ENCODE data around the gene ASCC3.

ASCC3 gene, protein sequence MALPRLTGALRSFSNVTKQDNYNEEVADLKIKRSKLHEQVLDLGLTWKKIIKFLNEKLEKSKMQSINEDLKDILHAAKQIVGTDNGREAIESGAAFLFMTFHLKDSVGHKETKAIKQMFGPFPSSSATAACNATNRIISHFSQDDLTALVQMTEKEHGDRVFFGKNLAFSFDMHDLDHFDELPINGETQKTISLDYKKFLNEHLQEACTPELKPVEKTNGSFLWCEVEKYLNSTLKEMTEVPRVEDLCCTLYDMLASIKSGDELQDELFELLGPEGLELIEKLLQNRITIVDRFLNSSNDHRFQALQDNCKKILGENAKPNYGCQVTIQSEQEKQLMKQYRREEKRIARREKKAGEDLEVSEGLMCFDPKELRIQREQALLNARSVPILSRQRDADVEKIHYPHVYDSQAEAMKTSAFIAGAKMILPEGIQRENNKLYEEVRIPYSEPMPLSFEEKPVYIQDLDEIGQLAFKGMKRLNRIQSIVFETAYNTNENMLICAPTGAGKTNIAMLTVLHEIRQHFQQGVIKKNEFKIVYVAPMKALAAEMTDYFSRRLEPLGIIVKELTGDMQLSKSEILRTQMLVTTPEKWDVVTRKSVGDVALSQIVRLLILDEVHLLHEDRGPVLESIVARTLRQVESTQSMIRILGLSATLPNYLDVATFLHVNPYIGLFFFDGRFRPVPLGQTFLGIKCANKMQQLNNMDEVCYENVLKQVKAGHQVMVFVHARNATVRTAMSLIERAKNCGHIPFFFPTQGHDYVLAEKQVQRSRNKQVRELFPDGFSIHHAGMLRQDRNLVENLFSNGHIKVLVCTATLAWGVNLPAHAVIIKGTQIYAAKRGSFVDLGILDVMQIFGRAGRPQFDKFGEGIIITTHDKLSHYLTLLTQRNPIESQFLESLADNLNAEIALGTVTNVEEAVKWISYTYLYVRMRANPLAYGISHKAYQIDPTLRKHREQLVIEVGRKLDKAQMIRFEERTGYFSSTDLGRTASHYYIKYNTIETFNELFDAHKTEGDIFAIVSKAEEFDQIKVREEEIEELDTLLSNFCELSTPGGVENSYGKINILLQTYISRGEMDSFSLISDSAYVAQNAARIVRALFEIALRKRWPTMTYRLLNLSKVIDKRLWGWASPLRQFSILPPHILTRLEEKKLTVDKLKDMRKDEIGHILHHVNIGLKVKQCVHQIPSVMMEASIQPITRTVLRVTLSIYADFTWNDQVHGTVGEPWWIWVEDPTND (N-terminal part only)

DNA sequence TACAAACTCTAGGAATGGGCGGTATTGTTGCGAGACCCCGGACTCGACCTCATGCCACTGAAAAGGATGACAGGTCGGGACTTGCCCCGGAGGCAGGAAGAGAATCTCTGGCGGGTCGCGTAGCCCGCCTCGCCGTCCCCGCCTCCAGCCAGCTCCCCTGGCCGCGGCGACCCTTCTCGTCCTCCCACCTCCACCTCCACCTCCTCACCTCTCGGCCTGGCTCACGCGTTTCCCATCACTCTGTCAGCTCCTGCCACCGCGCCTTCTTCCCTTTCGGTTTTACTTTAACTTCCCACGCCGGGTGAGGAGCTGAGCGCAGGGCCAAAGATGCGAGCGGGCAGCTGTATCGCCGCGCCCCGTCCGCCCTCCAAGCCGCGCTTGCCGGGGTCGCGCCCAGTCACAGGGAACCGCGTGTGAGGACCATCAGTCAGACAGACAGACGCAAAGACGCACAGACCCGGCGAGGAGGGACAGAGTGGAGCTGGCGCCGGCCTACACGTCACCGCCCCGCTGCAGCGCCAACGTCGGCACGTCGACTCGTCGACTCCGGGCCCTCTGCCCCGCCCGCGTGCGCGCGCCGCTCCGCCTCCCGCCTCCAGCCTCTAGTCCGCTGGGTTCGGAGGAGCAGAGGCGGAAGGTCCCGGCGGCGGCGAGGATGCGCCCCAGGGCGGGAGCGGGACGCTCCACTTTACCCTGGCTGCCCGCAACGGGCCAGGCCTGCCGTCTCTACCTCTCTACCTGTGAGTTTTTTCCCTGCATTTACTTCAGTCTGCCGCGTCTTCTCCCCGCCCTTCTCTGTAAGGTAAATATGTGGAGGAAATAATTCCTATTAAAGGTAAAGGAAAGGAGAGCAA is at the start of gene ASCC3:
Gene ASCC3, minus strand, starts transcription at position 477 of the 854 bp plus-strand sequence. CDS start 13,332 bp downstream, outside the sequence.
- H3K4me1 ChIP-seq (ENCODE audit: insufficient read depth, low read length) = peaks cover 27% of the 10 kb centered on the region
- H3K36me3 ChIP-seq (ENCODE audit: insufficient read depth, low read length) = no peaks in the 10 kb centered on the region
- peak within 1 kb of the TSS; percentile 96 for H3K4me3 ChIP-seq (ENCODE audit: low read length)
- no peaks in the 10 kb centered on the region for H3K9me3 ChIP-seq (ENCODE audit: low read length)
- H3K27me3 ChIP-seq (ENCODE audit: insufficient read depth, low read length) = no peaks in the 10 kb centered on the region
- H2AFZ ChIP-seq (ENCODE audit: low read depth, low read length) = peak within 1 kb of the TSS; percentile 98

DNA sequence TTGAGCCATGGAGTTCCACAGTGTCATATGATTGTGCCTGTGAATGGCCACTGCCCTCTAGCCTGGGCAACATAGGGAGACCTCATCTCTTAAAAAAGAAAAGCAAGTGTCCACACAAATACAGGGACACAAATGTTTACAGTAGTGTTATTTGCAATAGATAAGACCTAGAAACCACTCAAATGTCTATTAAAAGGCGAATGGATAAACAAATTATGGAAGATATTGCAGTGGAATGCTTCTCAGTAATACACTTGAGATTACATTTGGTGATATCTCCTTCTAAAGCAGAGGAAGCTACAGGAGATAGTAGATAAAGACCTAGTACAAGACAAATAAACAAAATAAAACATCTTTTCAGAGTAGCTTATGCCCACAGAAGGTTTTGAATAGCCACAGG is 44.6 kb upstream of the ASCC3 start:
- Histone ChIP-seq H3K4me3 (ENCODE audit: low read length) (no peak overlapping the region), H3K27me3 (ENCODE audit: insufficient read depth, low read length) (no peaks in the 10 kb centered on the region), H2AFZ (ENCODE audit: low read depth, low read length) (no peak overlapping the region), H3K4me1 (ENCODE audit: insufficient read depth, low read length) (no peaks in the 10 kb centered on the region), H3K9me3 (ENCODE audit: low read length) (no peaks in the 10 kb centered on the region), H3K36me3 (ENCODE audit: insufficient read depth, low read length) (no peaks in the 10 kb centered on the region)

DNA sequence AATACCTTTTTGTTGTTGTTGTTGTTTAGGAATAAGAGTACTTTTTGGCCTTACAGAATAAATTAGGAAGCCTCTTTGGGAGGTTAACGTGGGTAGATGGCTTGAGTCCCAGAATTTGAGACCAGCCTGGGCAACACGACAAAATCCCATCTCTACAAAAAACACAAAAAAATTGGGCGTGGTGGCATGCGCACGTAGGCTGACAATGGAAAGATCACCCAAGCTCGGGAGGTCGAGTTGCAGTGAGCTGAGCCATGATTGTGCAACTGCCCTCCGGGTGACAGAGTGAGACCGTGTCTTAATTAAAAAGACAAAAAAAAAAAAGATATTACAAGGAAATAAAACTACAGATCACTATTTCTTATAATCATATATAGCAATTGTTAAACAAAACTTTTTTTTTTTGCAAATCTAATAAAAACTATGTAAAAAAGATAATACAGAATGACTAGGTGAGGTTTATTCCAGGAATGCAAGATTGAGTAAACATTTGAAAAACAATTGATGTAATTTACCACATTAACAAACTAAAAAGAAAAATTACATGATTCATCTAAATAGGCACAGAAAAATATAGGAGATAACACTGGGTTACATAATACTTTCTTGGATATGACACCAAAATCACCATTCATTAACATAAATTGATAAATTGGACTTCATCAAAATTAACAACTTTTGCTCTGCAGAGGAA is 43.6 kb upstream of the ASCC3 start:
- Histone ChIP-seq H3K4me3 (ENCODE audit: low read length) (no peak overlapping the region), H3K27me3 (ENCODE audit: insufficient read depth, low read length) (no peaks in the 10 kb centered on the region), H2AFZ (ENCODE audit: low read depth, low read length) (no peak overlapping the region), H3K9me3 (ENCODE audit: low read length) (no peaks in the 10 kb centered on the region), H3K36me3 (ENCODE audit: insufficient read depth, low read length) (no peaks in the 10 kb centered on the region), H3K4me1 (ENCODE audit: insufficient read depth, low read length) (no peaks in the 10 kb centered on the region)

DNA sequence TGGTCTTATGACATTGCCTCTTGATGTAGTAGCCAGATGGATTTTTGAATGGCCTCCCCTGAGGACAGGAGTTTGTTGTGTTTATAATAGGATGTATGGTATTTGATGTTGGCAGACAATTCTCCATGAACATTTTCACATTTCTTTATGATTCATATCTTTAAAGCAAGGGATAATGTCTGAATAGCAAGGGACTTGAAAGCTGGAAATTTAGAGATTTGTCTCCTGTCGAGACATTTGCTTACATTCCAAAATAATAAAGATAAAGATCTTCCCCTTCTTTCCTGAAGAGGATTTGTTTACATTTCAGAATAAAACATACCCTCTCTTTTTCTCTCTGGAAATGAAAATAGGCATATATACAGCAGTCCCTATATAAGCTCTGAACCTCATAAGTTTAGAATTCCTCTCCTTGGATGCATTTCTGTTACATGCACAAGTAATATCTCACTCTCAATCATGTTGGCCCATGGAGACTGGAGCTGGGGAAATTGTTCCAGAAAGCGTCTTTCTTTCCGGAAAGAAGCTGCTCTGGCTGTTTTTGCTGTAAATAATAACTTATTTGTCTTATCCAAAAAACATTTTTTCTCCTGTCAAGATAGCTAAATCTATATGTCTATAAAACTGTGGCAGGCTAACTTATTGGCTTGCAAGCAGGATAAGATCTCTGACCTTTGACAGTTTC is 42.5 kb upstream of the ASCC3 start:
- H3K27me3 ChIP-seq (ENCODE audit: insufficient read depth, low read length) = no peaks in the 10 kb centered on the region
- no peaks in the 10 kb centered on the region for H3K4me1 ChIP-seq (ENCODE audit: insufficient read depth, low read length)
- no peak overlapping the region for H2AFZ ChIP-seq (ENCODE audit: low read depth, low read length)
- H3K4me3 ChIP-seq (ENCODE audit: low read length) = no peak overlapping the region
- no peaks in the 10 kb centered on the region for H3K36me3 ChIP-seq (ENCODE audit: insufficient read depth, low read length)
- no peaks in the 10 kb centered on the region for H3K9me3 ChIP-seq (ENCODE audit: low read length)

DNA sequence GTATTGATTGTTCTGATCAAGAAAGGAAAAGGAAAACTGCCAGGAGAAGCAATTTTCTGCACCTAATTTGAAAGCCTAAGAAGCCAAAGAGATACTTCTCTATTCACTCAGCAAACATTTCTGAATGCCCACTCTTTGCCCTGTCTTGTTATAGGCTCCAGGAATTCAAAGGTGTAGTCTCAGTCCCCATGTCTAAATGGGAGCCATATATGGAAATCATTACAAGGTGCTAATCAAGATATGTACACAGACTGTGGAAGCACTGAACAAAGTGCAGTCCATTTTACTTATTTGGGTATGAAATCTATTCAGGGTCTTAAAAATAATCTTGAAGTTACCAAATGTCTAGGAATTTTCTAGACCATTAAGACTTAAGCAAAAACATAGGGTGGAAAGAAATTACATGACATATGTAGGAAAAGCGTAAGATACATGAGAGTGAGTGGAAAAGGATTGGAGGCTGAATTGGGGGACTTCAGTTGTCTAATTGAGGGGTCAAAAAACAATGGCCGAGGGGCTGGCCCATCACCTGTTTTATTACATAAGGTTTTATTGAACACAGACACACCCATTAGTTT is 39.0 kb upstream of the ASCC3 start:
- no peak overlapping the region for H3K4me3 ChIP-seq (ENCODE audit: low read length)

DNA sequence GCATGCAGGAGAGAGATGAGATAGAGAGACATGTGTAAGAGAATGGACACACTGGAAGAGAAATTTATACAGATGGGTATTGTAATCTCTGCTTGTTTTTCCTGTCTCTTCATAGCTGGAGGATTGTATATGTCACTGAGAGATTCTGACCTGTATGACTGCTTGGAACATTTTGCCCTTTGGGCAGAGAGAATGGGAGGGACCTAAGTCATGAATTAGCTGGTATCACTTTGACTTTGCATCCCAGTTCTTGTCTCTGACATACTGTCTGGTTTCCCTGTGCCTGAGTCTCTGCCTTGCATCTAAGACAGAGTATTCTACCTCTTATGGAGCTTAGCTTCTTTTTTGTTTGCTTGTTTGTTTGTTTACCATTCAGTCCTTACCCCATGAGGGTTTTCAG is 37.0 kb upstream of the ASCC3 start:
- Histone ChIP-seq H2AFZ (ENCODE audit: low read depth, low read length) (no peak overlapping the region), H3K27me3 (ENCODE audit: insufficient read depth, low read length) (no peaks in the 10 kb centered on the region), H3K9me3 (ENCODE audit: low read length) (no peaks in the 10 kb centered on the region), H3K4me1 (ENCODE audit: insufficient read depth, low read length) (no peaks in the 10 kb centered on the region), H3K4me3 (ENCODE audit: low read length) (no peak overlapping the region), H3K36me3 (ENCODE audit: insufficient read depth, low read length) (no peaks in the 10 kb centered on the region)

More for the DNA sequence above, 39.0 kb upstream of the ASCC3 start:
- H3K9me3 ChIP-seq (ENCODE audit: low read length) = no peaks in the 10 kb centered on the region
- H3K4me1 ChIP-seq (ENCODE audit: insufficient read depth, low read length) = no peaks in the 10 kb centered on the region
- H2AFZ ChIP-seq (ENCODE audit: low read depth, low read length) = no peak overlapping the region
- H3K27me3 ChIP-seq (ENCODE audit: insufficient read depth, low read length) = no peaks in the 10 kb centered on the region
- H3K36me3 ChIP-seq (ENCODE audit: insufficient read depth, low read length) = no peaks in the 10 kb centered on the region

DNA sequence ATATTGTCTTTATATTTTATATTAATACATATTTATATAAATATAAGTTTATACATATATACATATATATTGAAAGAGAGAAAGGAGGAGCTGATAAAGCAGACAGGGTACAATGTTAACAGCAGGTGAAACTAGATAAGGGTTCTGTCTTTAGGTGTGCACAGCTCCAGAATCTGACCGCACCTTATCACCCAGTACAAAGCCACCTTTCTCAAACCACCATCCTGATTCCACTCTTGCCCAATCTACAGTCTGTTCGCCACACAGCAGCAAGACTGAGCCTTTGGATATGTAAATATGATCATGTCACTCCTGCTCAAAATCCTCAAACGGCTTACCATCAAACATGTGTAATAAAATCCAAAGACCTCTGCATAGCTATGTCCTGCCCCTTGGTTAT is 34.7 kb upstream of the ASCC3 start:
- no peak overlapping the region for H2AFZ ChIP-seq (ENCODE audit: low read depth, low read length)
- H3K36me3 ChIP-seq (ENCODE audit: insufficient read depth, low read length) = no peaks in the 10 kb centered on the region
- H3K4me1 ChIP-seq (ENCODE audit: insufficient read depth, low read length) = no peaks in the 10 kb centered on the region
- H3K27me3 ChIP-seq (ENCODE audit: insufficient read depth, low read length) = no peaks in the 10 kb centered on the region
- H3K4me3 ChIP-seq (ENCODE audit: low read length) = no peak overlapping the region
- H3K9me3 ChIP-seq (ENCODE audit: low read length) = no peaks in the 10 kb centered on the region

DNA sequence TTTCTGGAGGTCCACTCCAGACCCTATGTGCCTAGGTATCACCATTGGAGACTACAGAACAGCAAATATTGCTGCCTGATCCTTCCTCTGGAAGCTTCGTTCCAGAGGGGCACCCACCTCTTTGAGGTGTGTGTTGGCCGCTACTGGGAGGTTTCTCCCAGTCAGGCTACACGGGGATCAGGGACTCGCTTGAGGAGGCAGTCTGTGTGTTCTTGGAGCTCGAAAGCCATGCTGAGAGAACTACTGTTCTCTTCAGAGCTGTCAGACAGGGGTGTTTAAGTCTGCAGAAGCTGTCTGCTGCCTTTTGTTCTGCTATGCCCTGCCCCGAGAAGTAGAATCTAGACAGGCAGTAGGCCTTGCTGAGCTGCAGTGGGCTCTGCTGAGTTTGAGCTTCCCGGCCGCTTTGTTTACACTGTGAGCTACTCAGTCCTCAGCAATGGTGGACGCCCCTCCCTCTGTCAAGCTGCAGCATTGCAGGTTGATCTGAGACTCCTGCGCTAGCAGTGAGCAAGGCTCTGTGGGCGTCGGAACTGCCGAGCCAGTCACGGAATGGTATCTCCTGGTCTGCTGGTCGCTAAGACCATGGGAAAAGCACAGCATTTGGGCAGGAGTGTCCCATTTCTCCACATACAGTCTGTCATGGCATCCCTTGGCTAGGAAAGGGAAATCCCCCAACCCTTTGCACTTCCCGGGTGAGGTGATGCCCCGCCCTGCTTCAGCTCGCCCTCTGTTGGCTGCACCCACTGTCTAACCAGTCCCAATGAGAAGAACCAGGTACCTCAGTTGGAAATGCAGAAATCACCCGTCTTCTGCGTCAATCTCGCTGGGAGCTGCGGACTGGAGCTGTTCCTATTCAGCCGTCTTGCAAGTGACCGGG is 32.5 kb upstream of the ASCC3 start:
- H3K4me1 ChIP-seq (ENCODE audit: insufficient read depth, low read length) = no peaks in the 10 kb centered on the region
- H3K36me3 ChIP-seq (ENCODE audit: insufficient read depth, low read length) = no peaks in the 10 kb centered on the region
- no peaks in the 10 kb centered on the region for H3K27me3 ChIP-seq (ENCODE audit: insufficient read depth, low read length)
- no peak overlapping the region for H3K4me3 ChIP-seq (ENCODE audit: low read length)
- H3K9me3 ChIP-seq (ENCODE audit: low read length) = no peaks in the 10 kb centered on the region
- H2AFZ ChIP-seq (ENCODE audit: low read depth, low read length) = no peak overlapping the region

DNA sequence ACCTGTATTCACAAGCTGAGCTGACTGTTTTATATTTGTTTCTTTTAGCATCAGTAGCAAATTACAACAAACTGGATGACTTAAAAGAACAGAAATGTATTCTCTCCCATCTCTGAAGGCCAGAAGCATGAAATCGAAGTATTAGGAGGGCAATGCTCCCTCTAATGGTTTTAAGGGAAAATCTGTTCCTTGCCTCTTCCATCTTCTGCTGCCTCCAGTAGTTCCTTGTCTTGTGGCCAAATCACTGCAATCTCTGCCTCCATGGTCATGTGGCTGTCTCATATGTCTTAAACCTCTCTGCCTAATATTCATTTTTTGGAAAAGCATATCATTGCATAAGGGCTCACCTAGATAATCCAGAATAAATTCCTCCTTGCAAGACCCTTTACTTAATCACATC is 25.2 kb upstream of the ASCC3 start:
- no peaks in the 10 kb centered on the region for H3K27me3 ChIP-seq (ENCODE audit: insufficient read depth, low read length)

DNA sequence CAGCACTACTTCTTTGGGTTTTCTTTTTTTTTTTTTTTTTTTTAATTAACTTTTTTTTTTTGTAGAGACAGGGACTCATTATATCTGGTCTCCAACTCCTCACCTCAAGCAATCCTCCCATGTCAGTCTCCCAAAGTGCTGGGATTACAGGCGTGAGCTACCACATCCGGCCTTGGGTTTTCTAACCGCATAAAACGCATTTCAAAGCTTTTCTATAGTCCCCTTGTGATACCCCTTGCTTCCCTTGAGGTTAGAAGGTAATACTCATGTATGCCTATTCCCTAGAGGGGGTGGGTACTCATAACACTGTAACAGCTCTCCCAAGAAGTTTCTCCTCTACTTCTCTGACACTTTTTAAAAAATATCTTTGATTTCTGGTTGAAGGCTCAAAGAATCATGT is 23.9 kb upstream of the ASCC3 start:
- Histone ChIP-seq H2AFZ (ENCODE audit: low read depth, low read length) (no peak overlapping the region), H3K36me3 (ENCODE audit: insufficient read depth, low read length) (no peaks in the 10 kb centered on the region), H3K9me3 (ENCODE audit: low read length) (no peaks in the 10 kb centered on the region), H3K27me3 (ENCODE audit: insufficient read depth, low read length) (no peaks in the 10 kb centered on the region), H3K4me1 (ENCODE audit: insufficient read depth, low read length) (no peaks in the 10 kb centered on the region), H3K4me3 (ENCODE audit: low read length) (no peak overlapping the region)

More for the DNA sequence above, 25.2 kb upstream of the ASCC3 start:
- Histone ChIP-seq H3K4me3 (ENCODE audit: low read length) (no peak overlapping the region), H3K4me1 (ENCODE audit: insufficient read depth, low read length) (no peaks in the 10 kb centered on the region), H3K9me3 (ENCODE audit: low read length) (no peaks in the 10 kb centered on the region), H3K36me3 (ENCODE audit: insufficient read depth, low read length) (no peaks in the 10 kb centered on the region), H2AFZ (ENCODE audit: low read depth, low read length) (no peak overlapping the region)
